Natural killer cell (primary cell): ENCODE results near the gene ZNF322. TPM values are rescaled to one million over a fixed set of nuclear protein-coding genes. Genes with fewer than 3 reads are reported as not detected.

Experiments
- ATAC-seq, 3 donors: fragments of 150-1000 bp in 2 of 3; fragments of 200-7000 bp in 1 of 3; cut with Tn5 transposase; 1 replicate in 1 of 3; 2 replicates in 2 of 3; pipeline ENCODE4 v1.10.0; 2021; ENCODE audit warnings: mild to moderate bottlenecking in 2 of 3, moderate library complexity in 2 of 3
- DNase-seq, 2 donors: peaks; one replicate each; pipeline versions ENCODE4 v3.0.0 to v3.0.0-alpha.2; 2013 to 2021; ENCODE audit warnings: mixed read lengths in 1 of 2
- H3K27ac ChIP-seq: one replicate; pipeline ENCODE4 v1.5.1; 2013; ENCODE audit warnings: mild to moderate bottlenecking, low read length
- H3K27me3 ChIP-seq: one replicate; pipeline ENCODE4 v1.6.1; 2013; ENCODE audit warnings: low read length; ENCODE audit not compliant: control insufficient read depth, insufficient read depth
- H3K36me3 ChIP-seq: one replicate; pipeline ENCODE4 v1.6.1; 2013; ENCODE audit warnings: low read length; ENCODE audit not compliant: control insufficient read depth, insufficient read depth
- H3K4me1 ChIP-seq: one replicate; pipeline ENCODE4 v1.6.1; 2013; ENCODE audit warnings: low read length; ENCODE audit not compliant: control insufficient read depth, insufficient read depth
- H3K4me3 ChIP-seq: one replicate; pipeline ENCODE4 v1.5.1; 2013; ENCODE audit warnings: low read length
- H3K9me3 ChIP-seq: one replicate; pipeline ENCODE4 v1.6.1; 2013; ENCODE audit warnings: low read length; ENCODE audit not compliant: control insufficient read depth, insufficient read depth
- H3K27ac Mint-ChIP-seq, 2 donors: one replicate each; pipeline ENCODE4 v1.8.0; 2022; ENCODE audit warnings: mild to moderate bottlenecking in 2 of 2, mixed read lengths in 2 of 2, moderate library complexity in 1 of 2
- H3K27me3 Mint-ChIP-seq, 2 donors: one replicate each; pipeline ENCODE4 v1.8.0; 2022; ENCODE audit warnings: low read depth in 2 of 2, mixed read lengths in 2 of 2
- H3K36me3 Mint-ChIP-seq: one replicate; pipeline ENCODE4 v1.8.0; 2022; ENCODE audit warnings: mixed read lengths
- H3K4me1 Mint-ChIP-seq, 2 donors: one replicate each; pipeline ENCODE4 v1.8.0; 2022; ENCODE audit warnings: mixed read lengths in 2 of 2
- H3K4me3 Mint-ChIP-seq: one replicate; pipeline ENCODE4 v1.8.0; 2022; ENCODE audit warnings: mild to moderate bottlenecking, moderate library complexity, mixed read lengths
- H3K9me3 Mint-ChIP-seq, 2 donors: one replicate each; pipeline ENCODE4 v1.8.0; 2022; ENCODE audit warnings: mixed read lengths in 2 of 2
- WGBS: methylation state at CpG from one replicate; pipeline ENCODE4 v1.1.7; 2013; ENCODE audit warnings: missing lambda C conversion rate; ENCODE audit not compliant: insufficient coverage; 5-methylcytosine and 5-hydroxymethylcytosine counted together
- intact Hi-C: fragments of 100-400 bp; cut with micrococcal nuclease; formaldehyde crosslinking; loops from one replicate; pipeline ENCODE4 v1.14.2; 2022
- total RNA-seq, 4 donors: library from RNA; stranded (reverse); fragments of 120-200 nt in 1 of 4; gene quantifications; one replicate each; pipeline versions ENCODE4 v1.2.3 to v1.2.4, GENCODE V29; 2013 to 2022
- TF ChIP-seq, protein P1 (sequence below): fragments of 200-600 bp; IDR thresholded peaks from one replicate; pipeline ENCODE4 v1.8.0; 2022; ENCODE audit warnings: antibody characterized with exemption

Gene ZNF322
- total RNA-seq, 3 donors from 2014 or later (not counting 1 experiment from before 2014, with no cell fraction given) = 7.0 to 12.1 (median 9.3) TPM

- Mint-ChIP-seq H3K4me3 (no peak overlapping the region), H3K4me1 (peaks cover 12 to 20% of the 10 kb centered on the region in 2 donors), H3K36me3 (peaks cover 57% of the 10 kb centered on the region), H3K9me3 (peaks cover 8 to 20% of the 10 kb centered on the region in 2 donors), H3K27ac (no peak overlapping the region), H3K27me3 (no peaks in the 10 kb centered on the region)
- no peak for DNase-seq
- Histone ChIP-seq H3K4me1 (no peaks in the 10 kb centered on the region), H3K36me3 (peaks cover 45% of the 10 kb centered on the region), H3K27me3 (no peaks in the 10 kb centered on the region), H3K9me3 (peaks cover 13% of the 10 kb centered on the region), H3K4me3 (no peak overlapping the region), H3K27ac (no peak overlapping the region)
- WGBS = 100% methylated on average over 1 of the region's 2 CpGs
- intact Hi-C loops = no loop called here
- TF ChIP-seq, protein P1, sequence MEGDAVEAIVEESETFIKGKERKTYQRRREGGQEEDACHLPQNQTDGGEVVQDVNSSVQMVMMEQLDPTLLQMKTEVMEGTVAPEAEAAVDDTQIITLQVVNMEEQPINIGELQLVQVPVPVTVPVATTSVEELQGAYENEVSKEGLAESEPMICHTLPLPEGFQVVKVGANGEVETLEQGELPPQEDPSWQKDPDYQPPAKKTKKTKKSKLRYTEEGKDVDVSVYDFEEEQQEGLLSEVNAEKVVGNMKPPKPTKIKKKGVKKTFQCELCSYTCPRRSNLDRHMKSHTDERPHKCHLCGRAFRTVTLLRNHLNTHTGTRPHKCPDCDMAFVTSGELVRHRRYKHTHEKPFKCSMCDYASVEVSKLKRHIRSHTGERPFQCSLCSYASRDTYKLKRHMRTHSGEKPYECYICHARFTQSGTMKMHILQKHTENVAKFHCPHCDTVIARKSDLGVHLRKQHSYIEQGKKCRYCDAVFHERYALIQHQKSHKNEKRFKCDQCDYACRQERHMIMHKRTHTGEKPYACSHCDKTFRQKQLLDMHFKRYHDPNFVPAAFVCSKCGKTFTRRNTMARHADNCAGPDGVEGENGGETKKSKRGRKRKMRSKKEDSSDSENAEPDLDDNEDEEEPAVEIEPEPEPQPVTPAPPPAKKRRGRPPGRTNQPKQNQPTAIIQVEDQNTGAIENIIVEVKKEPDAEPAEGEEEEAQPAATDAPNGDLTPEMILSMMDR = no peak
- ATAC-seq = no peak
Measured at GRCh38 chr6:26640806-26641205, 18.7 kb downstream of the ZNF322 start.

DNA sequence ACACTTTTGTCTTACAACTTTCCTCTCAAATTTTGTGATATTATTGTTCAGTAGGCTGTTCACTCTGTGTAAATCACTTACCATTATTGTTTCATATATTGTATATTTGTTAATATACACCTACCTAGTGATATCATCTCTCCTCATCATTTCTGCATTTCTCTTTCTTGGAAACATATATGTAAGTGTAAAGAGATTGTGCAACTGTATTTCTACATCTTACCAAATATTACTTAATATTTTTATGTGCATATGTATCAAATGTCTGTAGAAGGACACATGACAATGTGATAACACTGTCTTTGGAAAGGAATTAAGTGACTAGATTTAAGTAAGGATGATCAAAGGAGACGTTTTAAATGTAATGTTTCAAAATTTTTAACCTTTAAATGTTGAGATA is 30.2 kb downstream of the ZNF322 start:
- Mint-ChIP-seq H3K27me3 (peaks cover 0 to 3% of the 10 kb centered on the region in 2 donors), H3K4me1 (no peaks in the 10 kb centered on the region), H3K4me3 (no peak overlapping the region), H3K9me3 (peaks cover 2 to 3% of the 10 kb centered on the region in 2 donors), H3K27ac (no peak overlapping the region), H3K36me3 (peaks cover 7% of the 10 kb centered on the region)
- WGBS = 89% methylated on average over 1 of the region's 1 CpG
- Histone ChIP-seq H3K4me3 (no peak overlapping the region), H3K4me1 (no peaks in the 10 kb centered on the region), H3K27ac (no peak overlapping the region), H3K27me3 (no peaks in the 10 kb centered on the region), H3K36me3 (peaks cover 2% of the 10 kb centered on the region), H3K9me3 (no peaks in the 10 kb centered on the region)
- TF ChIP-seq, protein P1 = no peak
- intact Hi-C loops = no loop called here
- no peak for DNase-seq
- ATAC-seq = no peak

- peaks cover 2 to 3% of the 10 kb centered on the region in 2 donors for H3K9me3 Mint-ChIP-seq
- intact Hi-C loops = no loop called here
- peaks cover 3 to 5% of the 10 kb centered on the region in 2 donors for H3K27me3 Mint-ChIP-seq
- WGBS = 93% methylated on average over 7 of the region's 7 CpGs
- Histone ChIP-seq H3K4me1 (no peaks in the 10 kb centered on the region), H3K4me3 (no peak overlapping the region), H3K9me3 (no peaks in the 10 kb centered on the region), H3K36me3 (no peaks in the 10 kb centered on the region), H3K27me3 (no peaks in the 10 kb centered on the region), H3K27ac (no peak overlapping the region)
- DNase-seq (no peak), ATAC-seq (no peak)
- no peaks in the 10 kb centered on the region for H3K36me3 Mint-ChIP-seq
- TF ChIP-seq, protein P1 = no peak
- H3K4me1 Mint-ChIP-seq = no peaks in the 10 kb centered on the region
- no peak overlapping the region for H3K27ac Mint-ChIP-seq
- H3K4me3 Mint-ChIP-seq = no peak overlapping the region
Measured at GRCh38 chr6:26627843-26628242, 31.7 kb downstream of the ZNF322 start.

DNA sequence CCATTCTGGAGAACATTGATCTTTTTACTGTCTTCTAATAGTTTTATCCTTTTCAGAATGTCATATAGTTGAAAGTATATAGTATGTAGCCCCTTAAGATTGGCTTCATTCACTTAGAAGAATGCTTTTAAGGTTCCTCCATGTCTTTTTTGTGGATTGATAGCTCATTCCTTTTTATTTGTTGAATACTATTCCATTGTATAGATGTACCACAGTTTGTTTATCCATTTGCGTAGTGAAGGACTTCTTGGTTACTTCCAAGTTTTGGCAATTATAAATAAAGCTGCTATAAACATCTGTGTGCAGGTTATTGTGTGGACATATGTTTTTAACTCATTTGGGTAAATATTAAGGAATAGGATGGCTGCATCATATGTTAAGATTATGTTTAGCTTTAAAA is 35.0 kb downstream of the ZNF322 start:
- no peaks in the 10 kb centered on the region for H3K4me1 Mint-ChIP-seq
- DNase-seq = no peak
- H3K27me3 Mint-ChIP-seq = peaks cover 6 to 24% of the 10 kb centered on the region in 2 donors
- H3K27me3 ChIP-seq = peaks cover 5% of the 10 kb centered on the region
- no peak overlapping the region for H3K27ac ChIP-seq
- no peak overlapping the region for H3K4me3 Mint-ChIP-seq
- ATAC-seq = no peak
- WGBS = 92% methylated on average over 1 of the region's 1 CpG
- H3K9me3 Mint-ChIP-seq = peaks cover 2 to 3% of the 10 kb centered on the region in 2 donors
- H3K9me3 ChIP-seq = no peaks in the 10 kb centered on the region
- H3K4me1 ChIP-seq = no peaks in the 10 kb centered on the region
- no peaks in the 10 kb centered on the region for H3K36me3 Mint-ChIP-seq
- intact Hi-C loops = no loop called here
- H3K27ac Mint-ChIP-seq = no peak overlapping the region
- TF ChIP-seq, protein P1 = no peak
- no peaks in the 10 kb centered on the region for H3K36me3 ChIP-seq
- H3K4me3 ChIP-seq = no peak overlapping the region
